ENCODE measurements around the gene THAP11. TPM values are rescaled to one million over a fixed set of nuclear protein-coding genes. Genes with fewer than 3 reads are reported as not detected.
A peak's percentile ranks its signal among the peaks of the same experiment; 100 is the strongest.

Gene THAP11
- total and polyA plus RNA-seq, 2 of the 13 experiments (the other 11 are each of a cell fraction or from before 2014, with no cell fraction given): 44.2 to 53.4 TPM

GRCh38 chr16:67806428-67807147 lies 35.5 kb upstream of the THAP11 start, which contains the start of the genes RANBP10 and TSNAXIP1 (continued):
- TF ChIP-seq MAF1 (CRISPR knock-in tag; IDR thresholded peaks at IDR 0.05; ENCODE audit: borderline replicate concordance): no peak
- TF ChIP-seq ZNF607 (CRISPR knock-in tag; IDR thresholded peaks at IDR 0.05; ENCODE audit: borderline replicate concordance): 0 out of 2 replicates have a peak, but pooled peaks have one; percentile 36
- no peak for TF ChIP-seq PAF1 (CRISPR knock-in tag; IDR thresholded peaks at IDR 0.05)
- no peak for TF ChIP-seq ISX (CRISPR knock-in tag; conservative IDR thresholded peaks at IDR 0.05)
- 0 out of 2 replicates have a peak, but pooled peaks have one; percentile 20 for TF ChIP-seq ZMAT3 (CRISPR knock-in tag; conservative IDR thresholded peaks at IDR 0.05)
- TF ChIP-seq BATF2 (CRISPR knock-in tag; IDR thresholded peaks at IDR 0.05): no peak
- no peak for TF ChIP-seq ZNF549 (CRISPR knock-in tag; IDR thresholded peaks at IDR 0.05)
- TF ChIP-seq CREB1 (IDR thresholded peaks at IDR 0.05): peak; percentile 77
- TF ChIP-seq CREB1 (CRISPR knock-in tag; IDR thresholded peaks at IDR 0.05): peak; percentile 91
- TF ChIP-seq, protein P1, sequence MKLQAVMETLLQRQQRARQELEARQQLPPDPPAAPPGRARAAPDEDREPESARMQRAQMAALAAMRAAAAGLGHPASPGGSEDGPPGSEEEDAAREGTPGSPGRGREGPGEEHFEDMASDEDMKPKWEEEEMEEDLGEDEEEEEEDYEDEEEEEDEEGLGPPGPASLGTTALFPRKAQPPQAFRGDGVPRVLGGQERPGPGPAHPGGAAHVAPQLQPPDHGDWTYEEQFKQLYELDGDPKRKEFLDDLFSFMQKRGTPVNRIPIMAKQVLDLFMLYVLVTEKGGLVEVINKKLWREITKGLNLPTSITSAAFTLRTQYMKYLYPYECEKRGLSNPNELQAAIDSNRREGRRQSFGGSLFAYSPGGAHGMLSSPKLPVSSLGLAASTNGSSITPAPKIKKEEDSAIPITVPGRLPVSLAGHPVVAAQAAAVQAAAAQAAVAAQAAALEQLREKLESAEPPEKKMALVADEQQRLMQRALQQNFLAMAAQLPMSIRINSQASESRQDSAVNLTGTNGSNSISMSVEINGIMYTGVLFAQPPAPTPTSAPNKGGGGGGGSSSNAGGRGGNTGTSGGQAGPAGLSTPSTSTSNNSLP (IDR thresholded peaks at IDR 0.05; ENCODE audit: low read depth, low read length): no peak
- peak; percentile 31 for TF ChIP-seq ZEB1 (IDR thresholded peaks at IDR 0.05; ENCODE audit: insufficient replicate concordance, low read depth)
- TF ChIP-seq KDM4B (CRISPR knock-in tag; IDR thresholded peaks at IDR 0.05): peak; percentile 77; the same call in 1 of the 2 replicates
- TF ChIP-seq ZNF333 (CRISPR knock-in tag; IDR thresholded peaks at IDR 0.05; ENCODE audit: borderline replicate concordance): no peak
- TF ChIP-seq SP140L (CRISPR knock-in tag; IDR thresholded peaks at IDR 0.05; ENCODE audit: borderline replicate concordance): no peak
- TF ChIP-seq GZF1 (CRISPR knock-in tag; IDR thresholded peaks at IDR 0.05): no peak
- no peak for TF ChIP-seq MBNL3 (CRISPR knock-in tag; conservative IDR thresholded peaks at IDR 0.05)
- no peak for TF ChIP-seq ZNF781 (CRISPR knock-in tag; IDR thresholded peaks at IDR 0.05; ENCODE audit: borderline replicate concordance, not compliant biosample characterization)
- no peak for TF ChIP-seq KDM6A (CRISPR knock-in tag; IDR thresholded peaks at IDR 0.05; ENCODE audit: low read depth)
- 0 out of 2 replicates have a peak, but pooled peaks have one; percentile 9 for TF ChIP-seq PHF21A (CRISPR knock-in tag; IDR thresholded peaks at IDR 0.05)
- 0 out of 2 replicates have a peak, but pooled peaks have one; percentile 8 for TF ChIP-seq ARNTL (CRISPR knock-in tag; IDR thresholded peaks at IDR 0.05)
- 0 out of 2 replicates have a peak, but pooled peaks have one; percentile 40 for TF ChIP-seq ATF6 (CRISPR knock-in tag; conservative IDR thresholded peaks at IDR 0.05)
- no peak for TF ChIP-seq ZSCAN20 (CRISPR knock-in tag; IDR thresholded peaks at IDR 0.05; ENCODE audit: borderline replicate concordance)
- TF ChIP-seq KDM3A (CRISPR knock-in tag; IDR thresholded peaks at IDR 0.05; ENCODE audit: low read depth): peak; percentile 71; the same call in 1 of the 2 replicates
- TF ChIP-seq FOXJ3 (CRISPR knock-in tag; IDR thresholded peaks at IDR 0.05; ENCODE audit: borderline replicate concordance): 0 out of 2 replicates have a peak, but pooled peaks have one; percentile 18
- no peak for TF ChIP-seq CHCHD3 (CRISPR knock-in tag; IDR thresholded peaks at IDR 0.05)
- TF ChIP-seq ZBTB42 (CRISPR knock-in tag; IDR thresholded peaks at IDR 0.05): no peak
- TF ChIP-seq PHB2 (IDR thresholded peaks at IDR 0.05; ENCODE audit: partially characterized antibody): no peak
- TF ChIP-seq SIX4 (CRISPR knock-in tag; IDR thresholded peaks at IDR 0.05): peak; percentile 36; the same call in 1 of the 2 replicates

All from HepG2 (cell line).